Limb (tissue), 2 donors: Measurements from ENCODE around the gene GPR171.

Experiments used
- DNase-seq, 2 donors: peaks; one replicate each; pipeline ENCODE4 v3.0.0-alpha.2; 2016; ENCODE audit errors: extremely low spot score in 2 of 2

GPR171 gene

DNA sequence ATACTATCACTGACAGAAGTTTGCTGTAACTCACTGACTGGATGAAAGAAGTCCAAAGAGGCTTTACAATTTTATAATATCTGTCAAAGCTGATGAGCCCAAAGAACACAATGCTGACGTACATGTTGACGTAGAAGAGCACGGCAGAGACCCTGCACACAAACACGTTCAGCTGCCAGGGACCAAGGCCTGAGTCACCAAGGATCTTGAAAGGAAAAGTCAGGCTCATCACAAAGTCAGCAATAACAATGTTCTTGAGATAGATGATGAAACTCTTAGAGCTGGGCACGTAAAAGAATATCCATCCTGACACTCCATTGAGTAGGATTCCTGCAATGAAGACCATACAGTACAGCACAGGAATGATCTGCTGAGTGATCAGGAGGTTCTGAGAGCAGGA lies 10.9 kb upstream of the GPR171 start:
- no peak for DNase-seq

GRCh38 chr3:151213151-151213550 lies 10.1 kb upstream of the GPR171 start:
- no peak for DNase-seq

- DNase-seq = no peak
Observed at GRCh38 chr3:151210676-151211381, 7.8 kb upstream of the GPR171 start.

- no peak for DNase-seq
Observed at GRCh38 chr3:151209654-151210053, 6.6 kb upstream of the GPR171 start.

GRCh38 chr3:151206201-151206600 lies 3.2 kb upstream of the GPR171 start:
- DNase-seq = no peak

DNA sequence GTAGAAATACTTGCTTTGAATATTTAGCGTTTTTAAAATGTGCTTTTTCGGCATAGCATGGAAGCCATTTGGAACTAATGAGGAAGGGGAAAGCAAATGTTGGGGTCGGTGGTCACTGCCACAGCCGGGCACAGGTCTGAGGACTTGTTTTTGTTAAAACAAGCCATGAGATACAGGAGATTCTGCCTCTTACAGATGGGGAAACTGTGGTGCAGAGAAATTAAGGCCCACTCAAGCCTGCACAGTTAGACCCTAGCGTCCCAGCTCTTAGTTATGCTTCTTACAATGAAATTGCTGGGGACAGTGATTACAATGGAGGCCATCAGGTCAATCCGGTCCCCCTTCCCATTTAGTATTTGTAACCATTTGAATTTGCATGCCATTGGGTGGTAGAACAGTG lies 2.5 kb upstream of the GPR171 start:
- DNase-seq = no peak

DNA sequence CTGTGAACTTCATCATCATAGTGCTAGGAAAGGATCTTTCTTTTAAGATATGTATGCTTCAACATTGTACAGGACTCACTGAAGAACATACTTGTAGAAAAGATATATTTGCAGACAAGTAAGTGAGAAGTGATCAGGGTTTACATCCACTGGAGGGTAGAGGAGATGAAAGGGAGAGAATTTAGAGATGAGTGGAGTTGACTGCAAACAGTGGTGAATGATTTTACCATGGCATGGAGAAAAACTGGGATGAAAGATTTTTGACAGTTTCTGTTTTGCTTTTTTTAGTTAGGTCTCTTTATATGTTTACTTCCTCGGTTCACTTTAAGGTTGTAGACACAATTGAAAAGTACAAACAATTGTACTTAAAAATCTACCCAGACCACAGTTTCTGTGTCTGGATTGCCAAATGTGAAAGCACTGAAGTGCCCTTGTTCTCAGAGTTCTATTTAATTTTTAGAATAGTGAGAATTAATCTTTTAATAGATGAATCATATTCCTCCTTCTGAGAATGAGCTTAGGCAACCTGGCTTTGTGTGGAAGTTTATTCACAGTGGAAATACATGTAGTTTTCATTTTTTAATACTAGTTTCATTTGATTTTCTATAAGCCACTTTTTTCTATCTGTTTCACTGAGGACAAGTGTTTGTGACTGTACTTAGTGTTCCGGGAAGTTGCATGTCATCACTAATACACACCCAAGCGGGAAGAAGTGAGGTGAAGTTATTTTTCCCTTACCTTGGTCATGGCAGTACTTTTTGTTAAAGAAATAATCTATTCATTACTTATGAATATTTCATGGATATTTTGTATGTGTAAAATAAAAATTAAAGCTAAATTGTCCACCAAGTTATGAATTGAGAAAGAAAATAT lies 1.8 kb upstream of the GPR171 start:
- no peak for DNase-seq

GRCh38 chr3:151201051-151201730 lies 1.8 kb downstream of the GPR171 start:
- DNase-seq = no peak

DNA sequence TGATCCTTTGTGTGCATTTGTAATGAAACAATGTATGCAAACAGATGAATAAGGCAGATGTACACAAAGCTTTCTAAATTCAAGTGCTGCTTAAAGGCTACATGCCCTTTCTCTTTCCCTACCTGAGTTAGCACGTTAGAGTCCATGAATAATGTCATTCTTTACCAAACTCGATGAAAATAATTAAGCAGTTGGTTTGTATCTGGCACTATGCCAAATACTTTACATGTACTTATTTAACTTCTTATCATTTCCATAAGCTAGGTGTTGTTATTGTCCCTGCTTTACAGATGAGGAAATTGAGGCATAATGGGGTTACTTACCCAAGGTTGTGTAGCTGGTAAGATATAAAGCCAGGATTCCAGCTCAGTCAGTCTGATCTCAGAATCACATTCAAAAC lies 2.4 kb downstream of the GPR171 start:
- DNase-seq = no peak

DNA sequence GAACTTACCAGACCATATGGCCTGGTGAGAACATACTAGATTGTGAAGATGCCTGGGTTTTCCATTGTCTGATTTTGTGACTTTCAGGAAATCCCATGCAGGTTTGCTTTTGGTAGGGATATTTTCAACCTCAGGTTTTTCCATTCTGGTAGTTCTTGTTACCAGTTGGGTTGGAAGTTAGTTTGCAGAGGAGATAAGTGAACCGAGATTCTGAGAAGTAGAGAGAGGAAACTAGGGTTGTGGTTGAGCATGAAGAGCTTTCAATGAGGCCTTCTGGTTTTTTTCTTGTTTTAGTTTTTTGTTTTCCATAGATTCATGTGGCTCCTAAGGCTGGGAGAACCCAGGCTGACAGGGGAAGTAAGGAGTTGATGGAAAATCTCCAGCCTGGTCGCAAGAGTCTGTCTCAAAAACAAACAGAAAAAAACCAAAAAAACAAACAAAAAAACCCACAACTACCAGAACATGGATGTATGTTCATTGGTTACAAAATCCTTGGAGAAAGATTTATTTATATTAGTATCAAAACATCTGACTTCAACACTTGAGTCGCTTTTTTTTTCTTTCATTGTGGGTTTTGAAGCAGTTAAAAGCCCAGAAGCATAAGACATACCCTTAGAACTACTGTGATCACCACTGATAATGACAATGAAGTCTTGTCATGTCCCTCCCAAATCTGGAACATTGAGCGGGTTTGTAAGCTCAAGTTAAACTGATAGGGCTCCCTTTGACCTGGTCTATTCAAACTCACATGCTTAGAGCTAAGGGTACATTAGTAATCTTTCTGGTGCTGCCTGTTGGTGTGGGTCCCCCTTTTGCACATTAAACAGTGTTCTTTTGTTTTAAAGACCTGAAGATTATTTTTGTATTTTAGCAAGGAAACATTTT lies 3.2 kb downstream of the GPR171 start:
- DNase-seq = no peak

GRCh38 chr3:151198849-151199248 lies 4.2 kb downstream of the GPR171 start:
- DNase-seq = no peak

GRCh38 chr3:151197981-151198767 lies 4.8 kb downstream of the GPR171 start:
- DNase-seq = no peak

GRCh38 chr3:151197228-151197627 lies 5.8 kb downstream of the GPR171 start:
- DNase-seq = no peak

- no peak for DNase-seq
Observed at GRCh38 chr3:151196434-151196833, 6.6 kb downstream of the GPR171 start.

DNA sequence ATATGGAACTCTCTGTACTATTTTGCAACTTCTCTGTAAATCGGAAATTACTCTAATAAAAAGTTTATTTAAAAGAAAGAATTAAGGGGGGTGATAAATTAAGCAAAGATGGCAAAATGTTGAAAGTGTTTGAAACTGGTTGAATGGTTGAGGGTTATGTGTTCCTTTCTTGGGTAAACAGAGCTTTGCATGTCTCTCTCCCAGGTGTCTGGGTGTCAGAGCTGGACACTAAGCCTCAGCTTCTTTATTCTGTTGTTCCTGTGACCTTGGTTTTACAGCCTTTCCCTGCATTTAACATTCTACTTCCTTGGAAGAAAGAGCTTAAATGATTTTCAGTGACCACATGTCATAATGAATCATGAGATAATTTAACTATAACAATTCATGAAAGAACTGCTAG lies 7.2 kb downstream of the GPR171 start:
- no peak for DNase-seq

- DNase-seq = no peak
Observed at GRCh38 chr3:151192545-151192944, 10.5 kb downstream of the GPR171 start.

DNA sequence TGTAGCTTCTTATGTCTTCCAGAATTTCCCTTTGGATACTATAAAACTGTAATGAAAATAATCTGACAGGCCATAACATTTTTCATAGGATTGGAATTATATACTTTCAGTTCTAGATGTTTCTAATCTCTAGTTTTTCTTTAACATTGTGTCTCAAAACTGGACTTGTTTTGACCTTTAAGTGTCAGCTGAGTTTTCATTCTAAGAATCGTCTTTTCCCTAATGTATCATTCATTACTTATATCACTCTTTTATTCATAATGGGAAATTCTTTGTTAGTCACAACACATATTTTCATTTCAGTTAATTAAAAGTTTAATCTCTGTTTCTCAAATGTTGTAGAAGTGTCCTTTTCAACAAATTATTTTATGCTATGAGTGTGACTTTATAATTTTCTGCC lies 11.9 kb downstream of the GPR171 start:
- DNase-seq = no peak

DNA sequence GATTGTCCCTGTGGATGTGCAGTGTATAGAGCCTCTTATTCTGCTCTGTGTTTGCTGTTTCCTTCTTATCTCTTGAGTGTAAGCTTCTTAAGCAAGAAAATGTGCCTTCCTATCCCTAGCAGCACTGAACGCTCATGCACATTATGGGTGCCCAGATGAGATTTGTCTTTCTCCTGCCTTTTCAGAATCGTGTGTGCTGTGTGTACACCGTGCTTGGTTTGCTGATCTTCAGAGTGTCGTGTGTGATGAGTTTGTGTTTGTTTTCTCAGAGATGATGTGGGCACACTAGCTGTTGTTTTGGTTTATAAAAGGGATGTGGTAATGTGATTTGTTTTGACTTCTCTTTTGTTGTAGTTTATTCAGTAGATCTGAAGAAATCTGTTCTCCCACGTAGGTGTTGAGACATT lies 19.7 kb downstream of the GPR171 start:
- no peak for DNase-seq

DNA sequence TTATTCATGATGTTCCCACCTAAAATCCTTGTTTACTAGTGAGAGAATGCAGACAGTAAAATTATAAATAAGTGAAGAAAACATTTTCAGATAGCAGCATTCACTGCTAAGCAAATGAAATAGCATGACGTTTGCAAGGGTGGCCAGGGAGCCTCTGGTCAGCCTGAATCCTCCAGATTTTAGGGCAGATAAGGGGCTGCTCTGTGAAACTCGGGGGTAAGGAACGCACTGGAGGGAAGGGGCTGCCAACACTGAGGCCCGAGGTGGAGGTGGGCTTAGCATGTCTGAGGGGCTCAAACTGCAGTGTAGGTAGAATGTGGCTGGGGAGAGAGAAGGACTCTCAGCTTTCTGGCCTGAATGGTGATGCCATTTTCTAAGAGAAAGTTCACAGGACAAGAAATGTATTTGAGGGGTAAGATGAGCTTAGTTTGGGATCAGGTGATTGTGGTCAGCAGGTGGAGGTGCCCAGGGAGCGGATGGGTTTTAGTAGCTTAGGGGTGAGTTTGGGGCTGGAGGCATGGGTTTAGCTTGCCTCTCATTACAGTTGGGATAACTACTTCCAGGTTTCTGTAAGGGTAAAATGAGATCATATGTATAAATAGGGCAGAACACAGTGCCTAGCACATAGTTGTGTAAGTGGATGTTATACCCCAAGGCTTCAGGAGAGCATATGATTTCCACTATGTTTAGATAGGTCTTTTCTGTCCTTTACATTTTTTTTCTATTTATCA lies 20.5 kb downstream of the GPR171 start:
- DNase-seq = no peak
